Activated CD4-positive, alpha-beta T cell treated with anti-CD3 and anti-CD28 coated beads for 24 hours (primary cell): ENCODE results near the gene PLEKHG5.

Source experiments
- DNase-seq, 2 donors: peaks; one replicate each; pipeline ENCODE4 v3.0.0-alpha.2; 2020; ENCODE audit warnings: low read depth in 2 of 2

The PLEKHG5 gene

GRCh38 chr1:6426277-6426971 is 65.0 kb downstream of the PLEKHG5 start:
- DNase-seq = no peak

GRCh38 chr1:6425658-6426057 is 65.8 kb downstream of the PLEKHG5 start:
- DNase-seq = no peak

GRCh38 chr1:6424619-6425593 is 66.6 kb downstream of the PLEKHG5 start, which contains the start of gene ESPN:
TSS of gene ESPN (plus strand) at chr1:6424776. CDS start at chr1:6424956, 180 bp downstream.
- no peak for DNase-seq

GRCh38 chr1:6424000-6424565 is 67.4 kb downstream of the PLEKHG5 start:
- no peak for DNase-seq

GRCh38 chr1:6423321-6423999 is 68.0 kb downstream of the PLEKHG5 start:
- DNase-seq = peak; percentile 46 to 67

GRCh38 chr1:6421266-6421665 is 70.2 kb downstream of the PLEKHG5 start:
- no peak for DNase-seq

GRCh38 chr1:6420454-6421042 is 70.9 kb downstream of the PLEKHG5 start:
- DNase-seq = no peak

GRCh38 chr1:6419804-6420453 is 71.5 kb downstream of the PLEKHG5 start, which contains the start of gene HES2:
TSS of gene HES2 (minus strand) at chr1:6419919. CDS start at chr1:6419820, 99 bp downstream.
- no peak for DNase-seq

- no peak for DNase-seq
Measured at GRCh38 chr1:6419397-6419803, 72.1 kb downstream of the PLEKHG5 start.

GRCh38 chr1:6418668-6419396 is 72.6 kb downstream of the PLEKHG5 start:
- no peak for DNase-seq

GRCh38 chr1:6417961-6418667 is 73.4 kb downstream of the PLEKHG5 start:
- DNase-seq = no peak
